Adrenal gland (tissue), 5 donors: ENCODE results near the gene RPS6KA1.

Experiments
- POLR2A ChIP-seq, 2 donors: fragments of 450-650 bp; IDR thresholded peaks; one replicate each; pipeline ENCODE4 v1.6.1; 2017; ENCODE audit warnings: antibody characterized with exemption in 2 of 2, mild to moderate bottlenecking in 2 of 2, moderate library complexity in 1 of 2
- TF ChIP-seq, protein P1 (sequence below), 6 experiments: fragments of 450-650 bp in 4 of 6; fragments of 200-600 bp in 2 of 6; sonication (generic) in 1 of 6; IDR thresholded peaks; 1 replicate in 5 of 6; 2 replicates in 1 of 6; pipeline versions ENCODE4 v1.5.1 to v1.8.0; 2016 to 2021; ENCODE audit warnings: antibody characterized with exemption in 6 of 6, mild to moderate bottlenecking in 2 of 6, moderate library complexity in 1 of 6
- donor health status: DM: no; HTN: no; CAD: no.

DNA sequence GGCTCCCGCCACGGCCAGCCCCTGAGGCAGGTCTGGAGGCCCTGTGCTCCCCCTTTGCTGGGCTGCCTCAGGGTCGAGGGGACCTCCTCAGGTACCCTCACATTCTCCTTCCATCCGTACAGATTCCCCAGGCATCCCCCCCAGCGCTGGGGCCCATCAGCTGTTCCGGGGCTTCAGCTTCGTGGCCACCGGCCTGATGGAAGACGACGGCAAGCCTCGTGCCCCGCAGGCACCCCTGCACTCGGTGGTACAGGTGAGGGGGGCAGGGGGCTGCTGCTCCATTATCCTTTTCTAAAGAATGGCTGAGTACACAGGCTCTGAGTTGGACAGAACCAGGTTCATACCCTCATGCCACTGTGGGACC, 29.1 kb downstream of the RPS6KA1 start:
- TF ChIP-seq POLR2A (IDR thresholded peaks at IDR 0.05), result no peak
- TF ChIP-seq, protein P1, sequence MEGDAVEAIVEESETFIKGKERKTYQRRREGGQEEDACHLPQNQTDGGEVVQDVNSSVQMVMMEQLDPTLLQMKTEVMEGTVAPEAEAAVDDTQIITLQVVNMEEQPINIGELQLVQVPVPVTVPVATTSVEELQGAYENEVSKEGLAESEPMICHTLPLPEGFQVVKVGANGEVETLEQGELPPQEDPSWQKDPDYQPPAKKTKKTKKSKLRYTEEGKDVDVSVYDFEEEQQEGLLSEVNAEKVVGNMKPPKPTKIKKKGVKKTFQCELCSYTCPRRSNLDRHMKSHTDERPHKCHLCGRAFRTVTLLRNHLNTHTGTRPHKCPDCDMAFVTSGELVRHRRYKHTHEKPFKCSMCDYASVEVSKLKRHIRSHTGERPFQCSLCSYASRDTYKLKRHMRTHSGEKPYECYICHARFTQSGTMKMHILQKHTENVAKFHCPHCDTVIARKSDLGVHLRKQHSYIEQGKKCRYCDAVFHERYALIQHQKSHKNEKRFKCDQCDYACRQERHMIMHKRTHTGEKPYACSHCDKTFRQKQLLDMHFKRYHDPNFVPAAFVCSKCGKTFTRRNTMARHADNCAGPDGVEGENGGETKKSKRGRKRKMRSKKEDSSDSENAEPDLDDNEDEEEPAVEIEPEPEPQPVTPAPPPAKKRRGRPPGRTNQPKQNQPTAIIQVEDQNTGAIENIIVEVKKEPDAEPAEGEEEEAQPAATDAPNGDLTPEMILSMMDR (IDR thresholded peaks at IDR 0.05), result no peak
